ENCODE measurements around the gene CHIC2.

- no peak for TF ChIP-seq CTCF (conservative IDR thresholded peaks at IDR 0.05; ENCODE audit: low read length)
- TF ChIP-seq EZH2phosphoT487 (IDR thresholded peaks at IDR 0.05; ENCODE audit: borderline replicate concordance, low read depth, low read length) = no peak
Measured at GRCh38 chr4:54004463-54004862, 59.9 kb downstream of the CHIC2 start.
